Glomerular visceral epithelial cell (primary cell): Measurements from ENCODE around the gene AKNA.

Source experiments
- DNase-seq: peaks from one replicate; pipeline ENCODE4 v3.0.0-alpha.2; 2016; ENCODE audit errors: extremely low spot score

AKNA gene

DNA sequence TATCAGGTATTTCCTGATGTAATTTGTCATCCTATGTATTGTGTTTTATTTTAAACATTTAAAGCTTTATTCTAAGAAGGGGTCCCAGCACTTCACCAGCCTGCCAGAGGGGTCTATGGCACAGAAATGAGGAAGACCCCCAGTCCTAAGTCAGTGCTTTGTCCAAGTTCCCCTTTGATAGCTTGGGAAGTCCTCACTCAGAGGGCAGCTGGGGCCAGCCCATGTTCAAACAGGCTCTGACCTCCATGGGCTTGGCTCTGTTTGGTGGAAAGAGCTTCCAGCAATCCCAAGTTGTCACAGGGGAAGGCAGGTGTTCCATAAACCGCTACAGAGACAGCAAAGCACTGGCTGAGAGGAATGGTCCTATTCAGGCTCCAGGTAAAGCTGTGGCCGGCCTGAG is 26.6 kb upstream of the AKNA start:
- DNase-seq, result no peak

DNA sequence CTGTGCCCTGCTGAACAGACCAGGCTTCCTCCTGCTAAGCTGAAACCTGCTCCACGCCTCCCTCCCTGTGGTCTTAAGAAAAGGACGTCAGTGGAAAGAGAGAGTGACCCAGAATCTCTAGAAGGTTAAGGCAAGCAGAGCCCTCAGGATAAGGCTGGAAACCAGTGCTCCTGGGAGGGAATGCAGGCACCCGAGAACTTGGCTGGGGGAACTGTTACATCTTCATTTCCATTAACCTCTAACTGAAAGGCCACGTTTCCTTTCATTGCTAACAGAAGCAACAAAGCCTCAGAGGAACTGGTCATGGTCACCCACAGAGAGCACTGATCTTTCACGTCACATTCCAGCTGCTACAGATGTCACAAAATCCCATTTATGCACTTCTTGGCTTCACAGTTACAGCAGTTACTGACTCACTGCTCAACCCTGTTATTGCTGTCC is 26.1 kb upstream of the AKNA start:
- DNase-seq, result no peak

DNA sequence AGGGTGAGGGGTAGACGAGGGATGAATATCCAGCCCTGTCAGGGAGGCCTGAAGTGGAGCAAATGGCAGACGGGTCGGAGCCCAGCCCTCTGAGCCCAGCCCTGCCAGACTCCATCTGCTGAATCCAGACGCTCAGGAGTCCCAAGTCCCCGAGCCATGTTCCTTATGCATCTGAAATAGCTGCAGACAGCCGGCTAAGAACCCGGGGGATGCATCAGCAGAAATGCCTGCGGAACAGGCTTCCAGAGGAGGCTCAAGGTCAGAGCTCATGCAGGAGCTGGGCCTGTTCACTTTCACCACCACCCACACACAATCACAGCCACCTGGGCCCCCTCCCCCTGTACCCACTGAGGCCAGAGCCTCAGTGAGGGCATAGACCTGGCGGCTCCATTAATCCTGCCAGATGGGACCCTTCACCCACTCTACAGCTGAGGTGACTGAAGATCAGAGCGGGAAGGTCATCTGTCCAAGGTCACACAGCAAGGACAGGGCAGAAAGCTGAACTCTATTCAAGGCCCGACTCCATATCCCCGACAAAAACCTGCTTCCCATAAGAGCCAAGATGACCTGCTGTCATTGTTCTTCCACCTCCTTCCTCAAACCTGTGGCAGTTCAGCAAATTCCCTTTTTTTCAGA is 24.4 kb upstream of the AKNA start:
- DNase-seq, result no peak

DNA sequence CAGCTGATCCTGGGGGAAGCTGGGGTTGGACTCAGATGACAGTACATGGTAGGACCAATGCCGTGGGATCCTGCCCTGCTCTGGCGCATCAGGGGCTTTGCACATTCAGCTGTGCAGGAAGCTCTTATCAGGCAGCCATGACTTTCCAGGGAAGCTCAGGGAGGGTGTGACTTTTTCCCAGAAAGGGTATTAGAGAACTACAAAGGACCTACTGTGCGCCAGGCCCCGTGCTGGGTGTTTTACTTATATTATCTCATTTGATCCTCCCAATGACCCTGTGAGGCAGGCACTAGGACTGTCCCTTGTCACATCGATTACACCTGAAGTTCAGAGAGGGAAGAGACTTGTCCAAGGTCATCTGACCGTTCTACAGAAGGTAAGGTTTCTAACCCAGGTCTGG is 23.7 kb upstream of the AKNA start:
- DNase-seq, result no peak

DNA sequence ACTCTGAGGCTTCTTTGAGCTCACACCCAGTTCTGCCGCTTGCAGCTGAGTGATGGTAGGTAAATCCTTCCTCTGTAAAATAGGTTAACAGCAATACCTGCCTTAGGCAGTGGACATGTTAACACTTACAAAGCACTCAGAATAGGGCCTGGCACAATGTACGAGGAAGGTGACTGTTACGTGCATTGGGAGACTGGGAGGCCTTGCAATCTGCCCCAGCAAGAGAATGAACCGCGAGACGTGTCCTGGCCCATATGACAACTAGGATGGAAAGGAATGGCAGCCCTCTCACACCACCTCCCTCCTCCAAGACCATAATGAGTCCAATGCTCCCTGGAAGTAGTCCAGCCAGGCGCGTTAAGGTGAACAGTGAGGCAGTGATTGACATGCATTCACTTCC is 23.1 kb upstream of the AKNA start:
- DNase-seq, result no peak

DNA sequence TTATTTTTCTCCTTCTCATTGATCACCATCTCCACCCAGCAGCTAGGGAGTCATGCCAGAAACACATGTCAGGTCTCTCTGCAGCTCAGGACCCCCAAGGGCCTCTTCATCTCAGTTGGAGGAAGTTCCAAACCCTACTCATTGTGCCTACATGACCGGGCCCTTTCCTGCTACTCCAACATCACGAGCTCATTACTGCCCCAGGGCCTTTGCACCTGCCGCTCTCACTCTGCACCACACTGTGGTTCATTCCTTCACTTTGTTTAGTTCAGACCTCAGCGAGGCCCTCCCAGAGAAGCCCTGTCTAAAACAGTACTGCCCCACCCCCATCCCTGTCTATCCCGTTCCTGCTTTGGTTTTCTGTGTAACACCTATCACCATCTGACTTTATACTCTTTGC is 22.1 kb upstream of the AKNA start:
- DNase-seq, result no peak

DNA sequence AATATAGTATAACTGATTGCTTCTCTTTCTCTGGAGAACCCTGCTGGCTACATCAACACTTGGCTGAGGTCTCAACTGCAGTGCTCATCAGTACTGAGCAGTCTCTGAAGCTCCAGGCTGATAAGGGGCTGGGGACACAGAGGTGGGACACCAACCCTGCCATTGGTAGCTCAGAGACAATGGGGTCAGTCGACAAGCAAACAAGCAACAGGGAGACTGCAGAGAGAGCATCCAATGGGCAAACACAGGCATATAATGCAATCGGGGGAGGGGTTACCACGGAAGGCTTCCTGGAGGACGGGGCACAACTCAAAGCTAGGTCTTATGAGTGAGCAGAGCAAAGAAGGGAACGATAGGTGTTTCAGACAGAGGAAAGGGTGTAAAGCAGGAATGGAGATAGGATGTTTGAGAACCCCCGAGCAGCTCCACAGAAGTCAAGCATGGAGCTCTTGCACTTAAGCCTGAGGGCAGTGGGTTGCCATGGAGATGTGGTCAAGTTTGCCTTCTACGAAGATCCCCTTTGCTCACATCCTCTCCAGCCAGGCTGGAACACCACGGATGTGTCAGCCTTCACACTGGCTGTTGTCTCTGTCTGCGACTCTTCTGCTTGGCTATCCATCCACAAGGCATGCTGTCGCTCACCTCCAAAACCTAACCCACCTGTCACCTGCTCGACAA is 21.5 kb upstream of the AKNA start:
- DNase-seq, result peak; percentile 71

DNA sequence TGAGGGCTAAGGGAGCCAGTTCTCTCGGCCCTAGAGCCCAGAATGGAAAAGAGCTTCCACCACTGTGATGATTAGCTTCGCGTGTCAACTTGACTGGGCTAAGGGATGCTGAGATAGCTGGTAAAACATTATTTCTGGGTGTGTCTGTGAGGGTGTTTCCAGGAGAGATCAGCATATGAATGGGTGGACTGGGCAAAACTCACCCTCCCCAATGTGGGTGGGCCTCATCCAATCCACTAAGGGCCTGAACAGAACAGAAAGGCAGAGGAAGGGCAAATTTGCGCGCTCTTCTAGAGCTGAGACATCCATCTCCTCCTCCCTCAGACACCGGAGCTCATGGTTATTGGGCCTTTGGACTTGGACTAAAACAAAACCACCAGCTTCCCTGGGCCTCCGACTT is 20.9 kb upstream of the AKNA start:
- no peak for DNase-seq

DNA sequence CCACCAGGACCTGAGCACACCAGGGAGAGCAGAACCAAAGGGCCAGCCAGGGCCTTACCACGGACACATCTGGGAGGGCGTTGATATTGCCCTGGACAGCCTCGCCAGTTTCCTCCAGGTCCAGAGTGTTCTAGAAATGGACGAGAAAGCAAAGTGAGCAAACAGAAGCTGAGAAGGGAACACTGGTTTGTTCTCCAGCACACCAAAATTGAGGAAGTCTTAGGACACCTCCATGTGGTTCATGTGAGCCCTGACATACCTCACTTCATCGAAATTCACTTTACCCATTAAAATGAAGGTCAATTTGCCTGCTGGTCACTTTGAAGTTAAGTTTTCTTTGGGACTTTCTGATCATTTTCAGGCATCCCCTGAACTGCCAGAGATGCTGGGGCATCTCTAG is 20.1 kb upstream of the AKNA start:
- DNase-seq, result no peak

DNA sequence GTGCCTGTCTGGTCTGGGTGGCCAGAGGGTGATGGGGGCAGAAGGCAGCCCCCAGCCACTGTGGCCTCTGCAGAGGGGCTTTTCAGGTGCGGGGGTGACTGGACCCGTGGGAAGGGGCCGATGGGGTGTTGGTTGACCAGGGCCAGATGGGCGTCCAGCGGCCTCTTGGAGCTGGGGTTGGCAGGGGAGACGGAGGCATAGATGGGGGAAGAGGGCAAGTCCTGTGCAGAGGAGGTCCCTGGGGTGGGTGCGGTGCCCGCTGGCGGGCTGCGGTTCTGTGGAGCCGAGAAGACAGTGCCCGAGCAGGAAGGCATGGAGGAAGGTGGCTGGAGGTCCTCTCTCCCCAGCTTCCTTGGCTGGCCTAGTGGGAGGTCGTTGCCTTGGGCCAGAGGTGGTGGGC is 18.7 kb upstream of the AKNA start:
- no peak for DNase-seq

DNA sequence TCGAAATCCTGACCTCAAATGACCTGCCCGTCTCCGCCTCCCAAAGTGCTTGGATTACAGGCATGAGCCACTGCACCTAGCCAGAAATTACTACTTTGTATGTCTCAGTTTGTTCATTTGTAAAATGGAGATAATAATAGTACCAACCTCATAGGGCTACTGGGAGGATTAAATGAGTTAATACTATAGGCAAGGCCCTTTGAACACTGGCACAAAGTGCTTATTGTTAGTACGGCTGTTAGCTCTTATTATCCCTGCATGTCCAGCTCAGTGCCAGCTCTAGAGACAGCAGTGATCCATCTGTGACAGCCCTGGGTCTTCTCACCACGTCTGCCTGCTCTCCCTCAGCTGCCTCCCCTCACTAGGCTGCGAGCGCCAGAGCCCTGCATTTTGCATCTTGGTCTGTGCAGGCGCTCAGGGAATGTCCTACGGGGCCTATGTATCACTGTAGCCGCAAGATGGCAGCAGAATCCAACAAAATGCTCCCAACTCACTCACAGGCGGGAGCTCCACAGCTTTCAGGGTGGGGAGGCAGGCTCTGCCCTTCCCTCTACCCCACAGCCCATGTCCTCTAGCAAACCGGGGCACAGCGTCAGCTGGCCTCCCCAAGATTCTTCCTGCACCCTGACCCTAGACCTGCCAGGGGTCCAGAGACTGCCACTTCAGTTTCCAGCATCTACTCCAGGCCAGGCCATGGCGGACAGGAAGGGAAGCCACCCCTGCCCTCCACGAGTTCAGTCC is 17.7 kb upstream of the AKNA start:
- DNase-seq, result peak; percentile 79

DNA sequence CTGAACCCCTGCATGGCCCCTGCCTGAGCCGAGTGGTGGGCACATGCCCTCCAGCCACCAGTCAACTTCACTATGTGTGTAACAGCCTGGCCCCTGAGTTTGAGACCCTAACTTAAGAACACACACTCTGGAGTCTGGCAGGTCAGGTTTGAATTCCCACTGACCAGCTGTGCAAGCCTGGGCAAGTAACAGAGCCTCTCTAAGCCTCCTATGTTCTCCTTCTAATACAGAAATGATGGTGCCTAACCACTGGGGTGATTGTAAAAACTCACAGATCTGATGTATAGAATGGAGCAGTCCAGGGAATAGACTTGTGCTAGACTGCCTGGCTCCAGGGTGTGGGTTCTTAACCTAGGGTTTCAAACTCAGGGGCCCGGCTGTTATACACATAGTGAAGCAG is 16.7 kb upstream of the AKNA start:
- no peak for DNase-seq

DNA sequence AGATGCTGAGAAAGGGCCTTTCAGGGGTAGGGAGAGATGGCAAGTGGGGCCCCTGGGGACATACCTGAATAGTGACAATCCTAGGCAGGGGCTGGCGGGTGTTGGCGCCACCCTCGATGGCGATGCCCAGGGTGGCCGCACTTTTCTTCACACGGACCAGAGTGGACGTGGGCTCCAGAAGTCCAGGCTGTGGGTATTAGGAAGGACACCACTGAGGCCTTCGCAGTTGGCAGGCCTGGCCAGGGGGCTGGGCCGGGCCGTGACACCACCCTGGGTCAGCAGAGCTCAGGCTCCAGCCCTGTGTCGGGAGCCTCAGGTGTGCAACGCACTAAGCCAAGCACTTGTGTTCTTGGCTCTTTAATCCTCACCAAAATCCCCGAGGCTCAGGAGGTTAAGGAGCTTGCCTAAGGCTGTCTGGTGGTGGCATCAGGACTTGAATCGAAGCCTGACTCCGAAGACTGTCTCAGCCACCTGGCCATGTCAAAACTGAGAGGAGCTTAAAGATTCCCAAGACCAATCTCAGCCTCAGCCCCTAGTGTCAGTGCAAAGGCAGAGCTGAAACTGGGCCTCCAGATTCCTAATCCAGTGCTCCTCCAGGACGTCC is 15.5 kb upstream of the AKNA start:
- DNase-seq, result no peak

DNA sequence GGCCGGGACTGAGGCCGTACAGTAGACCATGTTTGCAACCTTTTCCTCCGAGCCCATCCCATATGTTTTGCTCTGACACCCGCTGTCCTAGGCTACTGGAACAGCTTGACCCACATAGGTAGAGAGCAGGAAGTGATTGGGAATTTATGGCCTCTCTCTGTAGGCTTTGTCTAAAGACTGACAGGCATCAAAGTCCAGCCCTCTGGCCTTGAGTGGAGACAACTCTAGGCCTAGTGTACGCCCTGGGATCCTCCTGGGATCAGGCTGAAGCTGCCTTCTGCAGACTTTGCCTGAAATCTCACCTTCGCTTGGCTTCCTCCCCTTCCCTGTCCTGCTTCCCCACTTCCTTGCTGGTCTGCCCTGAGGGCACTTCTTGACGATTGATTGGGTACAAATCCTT is 13.6 kb upstream of the AKNA start:
- DNase-seq, result no peak

DNA sequence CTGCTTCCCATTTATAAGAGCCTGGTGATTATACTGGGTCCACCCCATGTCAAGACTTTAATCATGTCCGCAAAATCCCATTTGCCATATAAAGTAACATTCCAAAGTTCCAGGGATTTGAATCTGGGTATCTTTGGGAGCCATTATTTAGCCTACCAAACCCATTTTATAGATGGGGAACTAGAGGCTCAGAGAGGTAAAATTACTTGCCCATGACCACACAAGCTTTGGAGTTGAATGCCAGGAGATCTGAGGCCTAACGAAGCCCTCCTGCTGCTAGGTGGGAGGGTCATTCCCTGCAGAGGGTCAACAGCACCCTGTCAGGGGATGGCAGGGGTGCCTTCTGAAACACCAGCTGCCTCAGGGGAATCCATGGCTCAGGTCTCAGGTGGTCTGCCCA is 13.0 kb upstream of the AKNA start:
- DNase-seq, result no peak

DNA sequence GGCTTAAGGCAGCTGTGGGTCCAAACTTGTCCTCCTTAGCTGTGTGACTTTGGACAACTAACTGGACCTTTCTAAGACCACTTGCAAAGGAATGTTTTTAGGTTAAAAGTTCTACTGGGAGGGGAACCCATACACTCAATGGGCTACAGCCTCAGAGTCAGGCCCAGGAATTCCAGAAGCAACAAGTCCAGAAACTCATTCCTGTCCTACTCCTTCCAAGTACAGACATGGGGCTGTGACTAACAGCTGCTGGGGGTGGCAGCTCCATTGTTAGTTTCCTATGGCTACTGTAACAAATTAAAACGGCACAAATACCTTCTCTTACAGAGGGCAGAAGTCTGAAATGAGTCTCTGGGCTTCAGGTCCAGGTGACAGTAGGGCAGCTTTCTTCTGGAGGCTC is 12.4 kb upstream of the AKNA start:
- DNase-seq, result no peak

DNA sequence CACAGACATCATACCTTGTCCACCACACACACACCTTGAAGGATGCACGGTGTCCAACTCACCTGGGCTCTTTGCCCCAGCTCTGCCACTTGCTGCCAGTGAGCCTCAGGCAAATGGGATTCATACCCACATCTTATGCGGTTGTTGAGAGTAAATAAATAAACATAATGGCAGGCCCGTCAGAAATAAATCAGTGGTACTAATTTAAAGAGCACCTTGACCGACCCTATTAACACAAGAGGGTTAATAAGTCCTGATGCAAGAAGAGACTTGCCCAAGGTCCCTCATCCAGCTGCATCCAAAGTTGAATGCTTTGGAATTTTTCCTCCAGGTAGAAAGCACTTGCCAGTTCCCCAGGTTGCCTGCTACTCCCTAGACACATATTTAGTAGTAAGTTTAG is 11.6 kb upstream of the AKNA start:
- no peak for DNase-seq

DNA sequence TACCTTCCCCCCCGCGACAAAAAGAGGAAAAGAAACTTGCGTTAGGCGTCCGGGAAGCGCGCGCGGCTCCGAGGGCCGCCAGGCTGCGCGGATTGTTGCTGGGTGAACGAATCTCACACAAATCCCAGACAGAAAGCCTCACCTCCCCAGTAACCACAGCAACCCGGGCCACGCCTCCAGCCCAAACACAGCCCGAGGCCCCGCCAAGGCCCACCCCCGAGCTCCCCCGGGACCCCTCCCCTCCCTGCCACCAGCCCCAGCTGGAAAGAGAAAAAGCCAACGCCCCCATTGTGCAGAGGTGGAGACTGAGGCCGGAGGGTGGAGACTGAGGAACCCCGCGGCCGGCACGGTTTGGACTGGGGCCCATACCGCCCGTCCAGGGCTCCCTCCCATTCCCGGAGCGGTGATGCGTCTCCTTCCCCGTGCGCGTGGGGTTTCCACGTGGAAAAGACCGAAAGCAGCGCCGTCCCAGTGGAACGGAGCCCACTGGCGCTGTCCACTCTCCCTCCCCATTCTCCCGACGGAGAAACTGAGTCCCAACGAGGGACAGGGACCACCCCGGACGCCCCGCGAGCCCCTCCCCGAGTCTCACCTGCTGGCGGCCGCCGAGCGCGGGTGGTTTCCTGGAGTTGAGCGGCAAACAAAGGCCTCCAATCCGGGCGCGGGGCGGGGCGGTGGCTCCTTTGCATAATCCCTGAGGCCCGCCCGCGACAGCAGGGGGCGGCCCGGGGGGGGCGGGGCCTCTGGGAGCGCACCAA is 10.2 kb upstream of the AKNA start:
- DNase-seq, result peak; percentile 95

DNA sequence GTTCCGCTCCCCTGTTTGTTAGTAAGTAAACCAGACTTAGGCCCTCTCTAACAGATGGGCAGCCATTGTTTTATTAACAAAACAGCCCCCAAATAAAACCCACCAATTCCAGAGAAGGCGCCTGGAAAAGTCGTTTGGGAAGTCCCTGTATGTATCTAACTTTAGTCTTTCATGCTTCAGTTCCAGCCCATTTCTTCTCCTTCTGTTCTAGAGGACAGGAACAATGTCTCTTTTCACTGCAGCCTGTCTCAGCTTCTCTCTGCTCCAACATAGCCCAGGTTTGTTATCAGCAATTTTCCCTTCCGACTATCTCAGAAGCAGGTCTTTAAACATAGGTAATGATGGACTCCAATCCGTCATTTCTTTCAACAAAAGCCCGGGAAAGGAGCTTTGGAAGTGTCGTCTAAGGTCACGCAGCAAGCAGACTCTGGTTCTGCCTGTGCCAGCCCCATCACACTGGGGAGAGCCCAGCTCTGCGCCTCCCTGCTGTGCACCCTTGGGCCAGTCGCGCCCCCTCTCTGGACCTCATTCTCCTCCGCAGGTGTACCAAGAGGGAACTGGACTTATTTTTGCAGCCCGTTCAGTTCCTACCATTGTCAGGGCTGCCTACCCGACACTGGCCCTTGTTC is 9.6 kb upstream of the AKNA start:
- no peak for DNase-seq

DNA sequence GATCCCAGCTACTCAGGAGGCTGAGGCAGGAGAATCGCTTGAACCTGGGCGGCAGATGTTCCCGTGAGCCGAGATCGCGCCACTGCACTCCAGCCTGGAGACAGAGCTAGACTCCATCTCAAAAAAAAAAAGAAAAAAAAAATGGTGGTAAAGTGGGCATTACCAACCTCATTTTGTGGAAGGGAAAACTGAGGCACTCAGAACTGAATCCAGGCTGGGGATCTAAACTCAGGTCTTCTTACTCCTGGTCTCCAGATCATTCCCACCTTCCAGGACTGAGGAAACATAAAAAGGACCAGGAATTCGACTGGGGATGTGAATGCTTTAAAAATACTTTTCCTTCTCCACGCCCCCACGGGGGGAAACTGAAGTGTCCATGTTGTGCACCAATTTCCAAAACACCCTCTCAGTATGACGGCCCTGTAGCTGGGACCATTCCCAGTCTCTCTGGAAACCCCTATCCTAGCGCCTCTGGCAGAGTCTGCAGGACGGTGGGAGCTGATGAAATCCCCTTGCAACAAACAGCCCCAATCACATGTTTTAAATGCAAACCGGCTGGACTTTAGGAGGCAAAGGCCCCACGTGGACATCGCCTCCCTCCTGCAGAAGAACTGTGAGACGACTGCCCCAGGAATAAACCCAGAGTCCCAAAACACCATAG is 8.9 kb upstream of the AKNA start:
- DNase-seq, result no peak

DNA sequence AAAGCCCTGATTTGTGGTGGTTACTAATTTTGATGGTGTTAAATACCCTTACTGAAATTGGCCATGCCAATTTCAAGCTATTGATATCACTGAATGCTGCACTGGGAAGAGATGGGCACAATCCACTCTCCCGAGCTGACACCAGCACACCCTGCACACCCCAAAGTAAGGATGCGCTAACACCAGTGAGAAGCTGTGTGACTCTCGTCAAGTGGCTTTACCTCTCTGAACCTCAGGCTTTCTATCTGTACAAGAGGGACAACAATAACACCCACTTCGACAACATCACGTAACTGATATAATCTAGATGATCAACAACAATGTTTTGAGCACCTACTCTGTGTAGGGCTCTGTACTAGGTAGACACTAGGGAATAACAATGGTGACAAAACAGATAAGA is 8.0 kb upstream of the AKNA start:
- DNase-seq, result no peak
